Panc1 (cell line): ENCODE results near the gene ILDR1.

ENCODE experiments used
- CTCF ChIP-seq: fragments of 450-650 bp; IDR thresholded peaks from 2 replicates; pipeline ENCODE4 v1.5.1; 2017; ENCODE audit warnings: mild to moderate bottlenecking
- SIN3A ChIP-seq: IDR thresholded peaks from 2 replicates; pipeline ENCODE4 v1.6.1; 2012; ENCODE audit warnings: low read depth, mild to moderate bottlenecking, low read length, moderate library complexity, borderline replicate concordance; ENCODE audit not compliant: insufficient read depth
- TF ChIP-seq, protein P1 (sequence below), 2 experiments: IDR thresholded peaks; 2 replicates each; pipeline ENCODE4 v1.6.1; 2011 to 2012; ENCODE audit warnings: low read depth in 2 of 2, control low read depth in 1 of 2, low read length in 1 of 2, mild to moderate bottlenecking in 1 of 2, moderate library complexity in 1 of 2; ENCODE audit not compliant: insufficient read depth in 1 of 2

DNA sequence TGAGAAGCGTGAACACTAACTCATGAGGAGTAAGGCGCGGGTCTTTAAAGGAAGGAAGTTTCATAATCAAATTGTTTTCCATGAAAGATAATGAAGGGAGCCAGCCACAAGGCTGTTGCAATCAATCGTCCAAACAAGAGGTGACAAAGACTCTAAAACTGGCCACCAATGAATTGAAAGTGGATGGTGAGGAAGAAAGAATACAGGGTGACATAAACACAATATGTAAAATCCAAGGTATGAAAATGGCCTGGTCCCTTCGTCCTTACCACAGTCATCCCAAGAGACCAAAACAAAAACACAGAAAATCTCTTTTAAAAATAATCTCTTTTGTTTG is 45.1 kb upstream of the ILDR1 start:
- TF ChIP-seq CTCF (no peak), SIN3A (no peak)
- TF ChIP-seq, protein P1, sequence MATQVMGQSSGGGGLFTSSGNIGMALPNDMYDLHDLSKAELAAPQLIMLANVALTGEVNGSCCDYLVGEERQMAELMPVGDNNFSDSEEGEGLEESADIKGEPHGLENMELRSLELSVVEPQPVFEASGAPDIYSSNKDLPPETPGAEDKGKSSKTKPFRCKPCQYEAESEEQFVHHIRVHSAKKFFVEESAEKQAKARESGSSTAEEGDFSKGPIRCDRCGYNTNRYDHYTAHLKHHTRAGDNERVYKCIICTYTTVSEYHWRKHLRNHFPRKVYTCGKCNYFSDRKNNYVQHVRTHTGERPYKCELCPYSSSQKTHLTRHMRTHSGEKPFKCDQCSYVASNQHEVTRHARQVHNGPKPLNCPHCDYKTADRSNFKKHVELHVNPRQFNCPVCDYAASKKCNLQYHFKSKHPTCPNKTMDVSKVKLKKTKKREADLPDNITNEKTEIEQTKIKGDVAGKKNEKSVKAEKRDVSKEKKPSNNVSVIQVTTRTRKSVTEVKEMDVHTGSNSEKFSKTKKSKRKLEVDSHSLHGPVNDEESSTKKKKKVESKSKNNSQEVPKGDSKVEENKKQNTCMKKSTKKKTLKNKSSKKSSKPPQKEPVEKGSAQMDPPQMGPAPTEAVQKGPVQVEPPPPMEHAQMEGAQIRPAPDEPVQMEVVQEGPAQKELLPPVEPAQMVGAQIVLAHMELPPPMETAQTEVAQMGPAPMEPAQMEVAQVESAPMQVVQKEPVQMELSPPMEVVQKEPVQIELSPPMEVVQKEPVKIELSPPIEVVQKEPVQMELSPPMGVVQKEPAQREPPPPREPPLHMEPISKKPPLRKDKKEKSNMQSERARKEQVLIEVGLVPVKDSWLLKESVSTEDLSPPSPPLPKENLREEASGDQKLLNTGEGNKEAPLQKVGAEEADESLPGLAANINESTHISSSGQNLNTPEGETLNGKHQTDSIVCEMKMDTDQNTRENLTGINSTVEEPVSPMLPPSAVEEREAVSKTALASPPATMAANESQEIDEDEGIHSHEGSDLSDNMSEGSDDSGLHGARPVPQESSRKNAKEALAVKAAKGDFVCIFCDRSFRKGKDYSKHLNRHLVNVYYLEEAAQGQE (IDR thresholded peaks at IDR 0.05; ENCODE audit: insufficient read depth in 1 of 2, low read depth in 2 of 2, low read length in 1 of 2) = no peak
